IMR-90 (cell line): Measurements from ENCODE around the gene RHOT2. TPM values are rescaled to one million over a fixed set of nuclear protein-coding genes. Genes with fewer than 3 reads are reported as not detected.
A peak's percentile ranks its signal among the peaks of the same experiment; 100 is the strongest.

Experiments
- ATAC-seq: fragments of 200-7000 bp; cut with Tn5 transposase; 2 replicates; pipeline ENCODE4 v1.9.1; 2020; ENCODE audit warnings: low read depth, mild to moderate bottlenecking, moderate library complexity
- BruUV-seq: library from RNA; stranded (reverse); fragments of 400-500 nt; replicated peaks from 2 replicates; lab custom pipeline; 2021; lab: Mats Ljungman, UMichigan
- CTCF ChIA-PET: fragments of 300-600 bp; formaldehyde crosslinking; extraction: SDS; loops from one replicate; lab custom pipeline; 2021; ENCODE audit warnings: antibody characterized with exemption; lab: Yijun Ruan, JAX
- POLR2A ChIA-PET: fragments of 300-600 bp; sonication (Branson Sonifier 250); formaldehyde crosslinking; loops from one replicate; lab custom pipeline; 2022; ENCODE audit warnings: antibody characterized with exemption; ENCODE audit not compliant: unreplicated experiment; lab: Charles Lee
- DNase-seq: peaks from one replicate; pipeline ENCODE4 v3.0.0; 2013
- H2AFZ ChIP-seq: replicated peaks from 2 replicates; pipeline ENCODE3; 2013; ENCODE audit warnings: low read length, mild to moderate bottlenecking; ENCODE audit not compliant: poor library complexity
- H2AK5ac ChIP-seq: 2 replicates; pipeline ENCODE4 v1.6.1; 2013; ENCODE audit warnings: low read depth, low read length, inconsistent platforms
- H2AK9ac ChIP-seq: replicated peaks from 2 replicates; pipeline ENCODE3; 2013; ENCODE audit warnings: mild to moderate bottlenecking, low read depth, low read length, moderate library complexity; ENCODE audit not compliant: poor library complexity
- H2BK120ac ChIP-seq: 2 replicates; pipeline ENCODE4 v1.6.1; 2013; ENCODE audit warnings: low read depth, low read length, inconsistent platforms
- H2BK15ac ChIP-seq: 3 replicates; pipeline ENCODE4 v1.6.1; 2013; ENCODE audit warnings: low read depth, low read length, inconsistent platforms
- H2BK20ac ChIP-seq: 2 replicates; pipeline ENCODE4 v1.6.1; 2013; ENCODE audit warnings: low read depth, mild to moderate bottlenecking, inconsistent platforms, low read length, moderate library complexity
- H2BK5ac ChIP-seq: 2 replicates; pipeline ENCODE4 v1.6.1; 2013; ENCODE audit warnings: mild to moderate bottlenecking, low read depth, low read length, inconsistent platforms; ENCODE audit not compliant: poor library complexity, severe bottlenecking
- H3K14ac ChIP-seq: replicated peaks from 2 replicates; pipeline ENCODE4 v1.6.1; 2013; ENCODE audit warnings: low read depth, low read length, inconsistent platforms
- H3K18ac ChIP-seq: 2 replicates; pipeline ENCODE4 v1.6.1; 2013; ENCODE audit warnings: low read depth, low read length, control low read depth
- H3K23ac ChIP-seq: 2 replicates; pipeline ENCODE4 v1.6.1; 2013; ENCODE audit warnings: low read depth, low read length, inconsistent platforms
- H3K27ac ChIP-seq: 2 replicates; pipeline ENCODE4 v1.5.1; 2013; ENCODE audit warnings: mild to moderate bottlenecking, control low read depth, low read length; ENCODE audit not compliant: insufficient read depth
- H3K27me3 ChIP-seq: 2 replicates; pipeline ENCODE4 v1.6.1; 2013; ENCODE audit warnings: low read length; ENCODE audit not compliant: control insufficient read depth, insufficient read depth
- H3K36me3 ChIP-seq: 2 replicates; pipeline ENCODE4 v1.6.1; 2013; ENCODE audit warnings: low read length, mixed read lengths; ENCODE audit not compliant: control insufficient read depth, insufficient read depth
- H3K4ac ChIP-seq: 2 replicates; pipeline ENCODE4 v1.6.1; 2013; ENCODE audit warnings: low read depth, low read length, inconsistent platforms
- H3K4me1 ChIP-seq: 2 replicates; pipeline ENCODE4 v1.6.1; 2013; ENCODE audit warnings: low read length, mixed read lengths; ENCODE audit not compliant: control insufficient read depth, insufficient read depth
- H3K4me2 ChIP-seq: 2 replicates; pipeline ENCODE4 v1.6.1; 2013; ENCODE audit warnings: low read depth, mild to moderate bottlenecking, control low read depth, low read length, moderate library complexity
- H3K4me3 ChIP-seq: 2 replicates; pipeline ENCODE4 v1.5.1; 2013; ENCODE audit warnings: low read depth, mild to moderate bottlenecking, control low read depth, low read length, moderate library complexity; ENCODE audit not compliant: insufficient read depth
- H3K56ac ChIP-seq: 2 replicates; pipeline ENCODE4 v1.6.1; 2013; ENCODE audit warnings: low read length, inconsistent platforms; ENCODE audit not compliant: insufficient read depth; ENCODE audit errors: extremely low read depth
- H3K79me1 ChIP-seq, 2 experiments: 2 replicates each; pipeline ENCODE4 v1.6.1; 2013; ENCODE audit warnings: low read length in 2 of 2, inconsistent platforms in 1 of 2, low read depth in 1 of 2
- H3K9ac ChIP-seq: 2 replicates; pipeline ENCODE4 v1.6.1; 2013; ENCODE audit warnings: low read depth, low read length, control low read depth
- H3K9me1 ChIP-seq: 2 replicates; pipeline ENCODE4 v1.6.1; 2013; ENCODE audit warnings: low read length, inconsistent platforms; ENCODE audit not compliant: insufficient read depth
- H3K9me3 ChIP-seq: 2 replicates; pipeline ENCODE4 v1.6.1; 2013; ENCODE audit warnings: low read length; ENCODE audit not compliant: control insufficient read depth, insufficient read depth
- H4K20me1 ChIP-seq: 2 replicates; pipeline ENCODE4 v1.6.1; 2013; ENCODE audit warnings: low read length, inconsistent platforms; ENCODE audit not compliant: insufficient read depth
- H4K5ac ChIP-seq: 2 replicates; pipeline ENCODE4 v1.6.1; 2013; ENCODE audit warnings: mild to moderate bottlenecking, low read depth, low read length, control low read depth
- H4K8ac ChIP-seq, 2 experiments: 2 replicates each; pipeline ENCODE4 v1.6.1; 2013; ENCODE audit warnings: low read depth in 2 of 2, low read length in 2 of 2, control low read depth in 1 of 2, inconsistent platforms in 1 of 2
- H4K91ac ChIP-seq: 2 replicates; pipeline ENCODE4 v1.6.1; 2013; ENCODE audit warnings: low read depth, low read length, inconsistent platforms; ENCODE audit not compliant: insufficient read depth
- BHLHE40 ChIP-seq: fragments of 150-350 bp; IDR thresholded peaks from 2 replicates; pipeline ENCODE4 v1.6.1; 2016; ENCODE audit warnings: mild to moderate bottlenecking, low read depth, low read length
- CHD1 ChIP-seq: IDR thresholded peaks from 2 replicates; pipeline ENCODE4 v1.6.1; 2012; ENCODE audit warnings: low read depth, low read length, improper control_type of control experiment
- ELK1 ChIP-seq: fragments of 150-350 bp; IDR thresholded peaks from 2 replicates; pipeline ENCODE4 v1.6.1; 2016; ENCODE audit warnings: low read depth, mild to moderate bottlenecking, low read length, moderate library complexity, borderline replicate concordance
- FOS ChIP-seq: fragments of 150-350 bp; IDR thresholded peaks from 2 replicates; pipeline ENCODE4 v1.6.1; 2016; ENCODE audit warnings: low read depth, low read length
- MAZ ChIP-seq: IDR thresholded peaks from 2 replicates; pipeline ENCODE4 v1.6.1; 2012; ENCODE audit warnings: low read depth, mild to moderate bottlenecking, low read length, improper control_type of control experiment, moderate library complexity, borderline replicate concordance
- MXI1 ChIP-seq: IDR thresholded peaks from 2 replicates; pipeline ENCODE4 v1.6.1; 2012; ENCODE audit warnings: low read depth, mild to moderate bottlenecking, low read length, moderate library complexity, borderline replicate concordance
- POLR2A ChIP-seq: IDR thresholded peaks from 2 replicates; pipeline ENCODE4 v1.6.1; 2012; ENCODE audit warnings: mild to moderate bottlenecking, low read depth, low read length
- RCOR1 ChIP-seq: IDR thresholded peaks from 2 replicates; pipeline ENCODE4 v1.6.1; 2012; ENCODE audit warnings: mild to moderate bottlenecking, low read length, improper control_type of control experiment; ENCODE audit not compliant: insufficient replicate concordance
- RFX5 ChIP-seq: IDR thresholded peaks from 2 replicates; pipeline ENCODE4 v1.8.0; 2012; ENCODE audit warnings: low read depth, mild to moderate bottlenecking, low read length, moderate library complexity
- SMC3 ChIP-seq: fragments of 150-350 bp; IDR thresholded peaks from 2 replicates; pipeline ENCODE4 v1.6.1; 2016; ENCODE audit warnings: low read depth, mild to moderate bottlenecking, antibody characterized with exemption, low read length, moderate library complexity
- WGBS, 2 experiments: methylation state at CpG; one replicate each; pipeline versions ENCODE4 v1.1.5 to v1.1.7; 2013; ENCODE audit warnings: missing lambda C conversion rate in 2 of 2; ENCODE audit not compliant: insufficient read length in 1 of 2; ENCODE audit errors: extremely low coverage in 2 of 2; 5-methylcytosine and 5-hydroxymethylcytosine counted together
- dilution Hi-C: fragments of 300-500 bp; cut with HindIII; formaldehyde crosslinking; loops from one replicate; pipeline ENCODE4 v1.14.3; 2018; ENCODE audit warnings: low sequenced_read_pairs; ENCODE audit not compliant: unreplicated experiment
- in situ Hi-C: fragments of 300-500 bp; cut with MboI; formaldehyde crosslinking; loops from 3 replicates; pipeline ENCODE4 v1.14.3; 2019; ENCODE audit warnings: low sequenced_read_pairs, inconsistent platforms, mixed read lengths
- intact Hi-C: fragments of 100-400 bp; cut with micrococcal nuclease; formaldehyde crosslinking; loops from 2 replicates; pipeline ENCODE4 v1.10.0; 2022
- polyA plus RNA-seq, 3 experiments: library from polyadenylated mRNA; depleted of rRNA; stranded (reverse); fragments of >200 nt; gene quantifications; 2 replicates each; pipeline ENCODE4 v1.2.3, GENCODE V29; 2012; ENCODE audit warnings: low replicate concordance in 1 of 3
- total RNA-seq: library from RNA; depleted of rRNA; stranded (reverse); fragments of >200 nt; gene quantifications from 2 replicates; pipeline ENCODE4 v1.2.3, GENCODE V29; 2012

RHOT2 gene
- total and polyA plus RNA-seq, 2 of the 4 experiments (the other 2 are of a cell fraction): 20.3 to 181 TPM

- no peaks in the 10 kb centered on the region for H3K9me3 ChIP-seq
- ChIA-PET POLR2A (no interaction called here), CTCF (no interaction called here)
- peak within 1 kb of the TSS; percentile 96 for H3K4me3 ChIP-seq
- peaks cover 35% of the 10 kb centered on the region for H4K20me1 ChIP-seq
- peak within 1 kb of the TSS; percentile 81 for H2BK5ac ChIP-seq
- intact Hi-C loops (no loop called here), in situ Hi-C loops (no loop called here), dilution Hi-C loops (no loop called here)
- no peak within 1 kb of the TSS for H3K56ac ChIP-seq
- BruUV-seq: no TSS peak
- peak within 1 kb of the TSS; percentile 98 for H2AK9ac ChIP-seq
- H3K18ac ChIP-seq: peak within 1 kb of the TSS; percentile 73
- TF ChIP-seq RCOR1: no peak
- peak; percentile 39 for TF ChIP-seq POLR2A
- no peak for TF ChIP-seq FOS
- TF ChIP-seq CHD1: no peak
- TF ChIP-seq MAZ: peak; percentile 85
- TF ChIP-seq MXI1: peak; percentile 46; the same call in 1 of the 2 replicates
- no peak for TF ChIP-seq SMC3
- TF ChIP-seq ELK1: no peak
- peak; percentile 60 for TF ChIP-seq BHLHE40
- TF ChIP-seq RFX5: no peak
- H4K91ac ChIP-seq: peak within 1 kb of the TSS; percentile 74
- no peak within 1 kb of the TSS; the same call in 2 of the 3 replicates for H2BK15ac ChIP-seq
- H3K23ac ChIP-seq: peak within 1 kb of the TSS; percentile 75
- no peaks in the 10 kb centered on the region for H3K27me3 ChIP-seq
- H4K8ac ChIP-seq: peak within 1 kb of the TSS; percentile 86 to 100
- H4K5ac ChIP-seq: peak within 1 kb of the TSS; percentile 86
- peak within 1 kb of the TSS; percentile 99 for H2AFZ ChIP-seq
- H3K14ac ChIP-seq: peak within 1 kb of the TSS; percentile 76
- ATAC-seq (peak; percentile 74), DNase-seq (peak; percentile 80)
- peak within 1 kb of the TSS; percentile 83 for H3K4ac ChIP-seq
- H2BK20ac ChIP-seq: no peak within 1 kb of the TSS
- peak within 1 kb of the TSS; percentile 35; the same call in 1 of the 2 replicates for H2BK120ac ChIP-seq
- peaks cover 22% of the 10 kb centered on the region for H3K36me3 ChIP-seq
- 0% methylated on average over 31 of the region's 91 CpGs; no CpG with 5 or more reads in 1 of the 2 experiments for WGBS, 2 experiments
- peak within 1 kb of the TSS; percentile 88 for H3K27ac ChIP-seq
- H2AK5ac ChIP-seq: peak within 1 kb of the TSS; percentile 80
- H3K4me2 ChIP-seq: peak within 1 kb of the TSS; percentile 98
- peaks cover 9 to 44% of the 10 kb centered on the region in 2 experiments; a peak in 3 of 4 replicates for H3K79me1 ChIP-seq
- peak within 1 kb of the TSS; percentile 80 for H3K9ac ChIP-seq
- H3K4me1 ChIP-seq: peaks cover 26% of the 10 kb centered on the region
- H3K9me1 ChIP-seq: peaks cover 15% of the 10 kb centered on the region
Observed at GRCh38 chr16:679814-680624, 12.1 kb downstream of the RHOT2 start, which contains the start of gene STUB1. STUB1 (plus strand) TSS chr16:680410; CDS start chr16:680526, 116 bp downstream.
